IMR-90 (cell line): ENCODE measurements around the gene ADAMTS19. TPM values are rescaled to one million over a fixed set of nuclear protein-coding genes. Genes with fewer than 3 reads are reported as not detected.
A peak's percentile ranks its signal among the peaks of the same experiment; 100 is the strongest.

Experiments used
- ATAC-seq: fragments of 200-7000 bp; cut with Tn5 transposase; 2 replicates; pipeline ENCODE4 v1.9.1; 2020; ENCODE audit warnings: low read depth, mild to moderate bottlenecking, moderate library complexity
- BruUV-seq: library from RNA; stranded (reverse); fragments of 400-500 nt; replicated peaks from 2 replicates; lab custom pipeline; 2021; lab: Mats Ljungman, UMichigan
- CTCF ChIA-PET: fragments of 300-600 bp; formaldehyde crosslinking; extraction: SDS; loops from one replicate; lab custom pipeline; 2021; ENCODE audit warnings: antibody characterized with exemption; lab: Yijun Ruan, JAX
- POLR2A ChIA-PET: fragments of 300-600 bp; sonication (Branson Sonifier 250); formaldehyde crosslinking; loops from one replicate; lab custom pipeline; 2022; ENCODE audit warnings: antibody characterized with exemption; ENCODE audit not compliant: unreplicated experiment; lab: Charles Lee
- DNase-seq: peaks from one replicate; pipeline ENCODE4 v3.0.0; 2013
- H2AFZ ChIP-seq: replicated peaks from 2 replicates; pipeline ENCODE3; 2013; ENCODE audit warnings: low read length, mild to moderate bottlenecking; ENCODE audit not compliant: poor library complexity
- H2AK5ac ChIP-seq: 2 replicates; pipeline ENCODE4 v1.6.1; 2013; ENCODE audit warnings: low read depth, low read length, inconsistent platforms
- H2AK9ac ChIP-seq: replicated peaks from 2 replicates; pipeline ENCODE3; 2013; ENCODE audit warnings: mild to moderate bottlenecking, low read depth, low read length, moderate library complexity; ENCODE audit not compliant: poor library complexity
- H2BK120ac ChIP-seq: 2 replicates; pipeline ENCODE4 v1.6.1; 2013; ENCODE audit warnings: low read depth, low read length, inconsistent platforms
- H2BK15ac ChIP-seq: 3 replicates; pipeline ENCODE4 v1.6.1; 2013; ENCODE audit warnings: low read depth, low read length, inconsistent platforms
- H2BK20ac ChIP-seq: 2 replicates; pipeline ENCODE4 v1.6.1; 2013; ENCODE audit warnings: low read depth, mild to moderate bottlenecking, inconsistent platforms, low read length, moderate library complexity
- H2BK5ac ChIP-seq: 2 replicates; pipeline ENCODE4 v1.6.1; 2013; ENCODE audit warnings: mild to moderate bottlenecking, low read depth, low read length, inconsistent platforms; ENCODE audit not compliant: poor library complexity, severe bottlenecking
- H3K14ac ChIP-seq: replicated peaks from 2 replicates; pipeline ENCODE4 v1.6.1; 2013; ENCODE audit warnings: low read depth, low read length, inconsistent platforms
- H3K18ac ChIP-seq: 2 replicates; pipeline ENCODE4 v1.6.1; 2013; ENCODE audit warnings: low read depth, low read length, control low read depth
- H3K23ac ChIP-seq: 2 replicates; pipeline ENCODE4 v1.6.1; 2013; ENCODE audit warnings: low read depth, low read length, inconsistent platforms
- H3K27ac ChIP-seq: 2 replicates; pipeline ENCODE4 v1.5.1; 2013; ENCODE audit warnings: mild to moderate bottlenecking, control low read depth, low read length; ENCODE audit not compliant: insufficient read depth
- H3K27me3 ChIP-seq: 2 replicates; pipeline ENCODE4 v1.6.1; 2013; ENCODE audit warnings: low read length; ENCODE audit not compliant: control insufficient read depth, insufficient read depth
- H3K36me3 ChIP-seq: 2 replicates; pipeline ENCODE4 v1.6.1; 2013; ENCODE audit warnings: low read length, mixed read lengths; ENCODE audit not compliant: control insufficient read depth, insufficient read depth
- H3K4ac ChIP-seq: 2 replicates; pipeline ENCODE4 v1.6.1; 2013; ENCODE audit warnings: low read depth, low read length, inconsistent platforms
- H3K4me1 ChIP-seq: 2 replicates; pipeline ENCODE4 v1.6.1; 2013; ENCODE audit warnings: low read length, mixed read lengths; ENCODE audit not compliant: control insufficient read depth, insufficient read depth
- H3K4me2 ChIP-seq: 2 replicates; pipeline ENCODE4 v1.6.1; 2013; ENCODE audit warnings: low read depth, mild to moderate bottlenecking, control low read depth, low read length, moderate library complexity
- H3K4me3 ChIP-seq: 2 replicates; pipeline ENCODE4 v1.5.1; 2013; ENCODE audit warnings: low read depth, mild to moderate bottlenecking, control low read depth, low read length, moderate library complexity; ENCODE audit not compliant: insufficient read depth
- H3K56ac ChIP-seq: 2 replicates; pipeline ENCODE4 v1.6.1; 2013; ENCODE audit warnings: low read length, inconsistent platforms; ENCODE audit not compliant: insufficient read depth; ENCODE audit errors: extremely low read depth
- H3K79me1 ChIP-seq, 2 experiments: 2 replicates each; pipeline ENCODE4 v1.6.1; 2013; ENCODE audit warnings: low read length in 2 of 2, inconsistent platforms in 1 of 2, low read depth in 1 of 2
- H3K9ac ChIP-seq: 2 replicates; pipeline ENCODE4 v1.6.1; 2013; ENCODE audit warnings: low read depth, low read length, control low read depth
- H3K9me1 ChIP-seq: 2 replicates; pipeline ENCODE4 v1.6.1; 2013; ENCODE audit warnings: low read length, inconsistent platforms; ENCODE audit not compliant: insufficient read depth
- H3K9me3 ChIP-seq: 2 replicates; pipeline ENCODE4 v1.6.1; 2013; ENCODE audit warnings: low read length; ENCODE audit not compliant: control insufficient read depth, insufficient read depth
- H4K20me1 ChIP-seq: 2 replicates; pipeline ENCODE4 v1.6.1; 2013; ENCODE audit warnings: low read length, inconsistent platforms; ENCODE audit not compliant: insufficient read depth
- H4K5ac ChIP-seq: 2 replicates; pipeline ENCODE4 v1.6.1; 2013; ENCODE audit warnings: mild to moderate bottlenecking, low read depth, low read length, control low read depth
- H4K8ac ChIP-seq, 2 experiments: 2 replicates each; pipeline ENCODE4 v1.6.1; 2013; ENCODE audit warnings: low read depth in 2 of 2, low read length in 2 of 2, control low read depth in 1 of 2, inconsistent platforms in 1 of 2
- H4K91ac ChIP-seq: 2 replicates; pipeline ENCODE4 v1.6.1; 2013; ENCODE audit warnings: low read depth, low read length, inconsistent platforms; ENCODE audit not compliant: insufficient read depth
- BHLHE40 ChIP-seq: fragments of 150-350 bp; IDR thresholded peaks from 2 replicates; pipeline ENCODE4 v1.6.1; 2016; ENCODE audit warnings: mild to moderate bottlenecking, low read depth, low read length
- CEBPB ChIP-seq: IDR thresholded peaks from 2 replicates; pipeline ENCODE4 v1.6.1; 2012; ENCODE audit warnings: low read depth, low read length, improper control_type of control experiment
- FOS ChIP-seq: fragments of 150-350 bp; IDR thresholded peaks from 2 replicates; pipeline ENCODE4 v1.6.1; 2016; ENCODE audit warnings: low read depth, low read length
- MAFK ChIP-seq: IDR thresholded peaks from 2 replicates; pipeline ENCODE4 v1.6.1; 2012; ENCODE audit warnings: low read depth, low read length, improper control_type of control experiment
- MAZ ChIP-seq: IDR thresholded peaks from 2 replicates; pipeline ENCODE4 v1.6.1; 2012; ENCODE audit warnings: low read depth, mild to moderate bottlenecking, low read length, improper control_type of control experiment, moderate library complexity, borderline replicate concordance
- POLR2A ChIP-seq: IDR thresholded peaks from 2 replicates; pipeline ENCODE4 v1.6.1; 2012; ENCODE audit warnings: mild to moderate bottlenecking, low read depth, low read length
- RFX5 ChIP-seq: IDR thresholded peaks from 2 replicates; pipeline ENCODE4 v1.8.0; 2012; ENCODE audit warnings: low read depth, mild to moderate bottlenecking, low read length, moderate library complexity
- WGBS, 2 experiments: methylation state at CpG; one replicate each; pipeline versions ENCODE4 v1.1.5 to v1.1.7; 2013; ENCODE audit warnings: missing lambda C conversion rate in 2 of 2; ENCODE audit not compliant: insufficient read length in 1 of 2; ENCODE audit errors: extremely low coverage in 2 of 2; 5-methylcytosine and 5-hydroxymethylcytosine counted together
- dilution Hi-C: fragments of 300-500 bp; cut with HindIII; formaldehyde crosslinking; loops from one replicate; pipeline ENCODE4 v1.14.3; 2018; ENCODE audit warnings: low sequenced_read_pairs; ENCODE audit not compliant: unreplicated experiment
- in situ Hi-C: fragments of 300-500 bp; cut with MboI; formaldehyde crosslinking; loops from 3 replicates; pipeline ENCODE4 v1.14.3; 2019; ENCODE audit warnings: low sequenced_read_pairs, inconsistent platforms, mixed read lengths
- intact Hi-C: fragments of 100-400 bp; cut with micrococcal nuclease; formaldehyde crosslinking; loops from 2 replicates; pipeline ENCODE4 v1.10.0; 2022
- polyA plus RNA-seq, 3 experiments: library from polyadenylated mRNA; depleted of rRNA; stranded (reverse); fragments of >200 nt; gene quantifications; 2 replicates each; pipeline ENCODE4 v1.2.3, GENCODE V29; 2012; ENCODE audit warnings: low replicate concordance in 1 of 3
- total RNA-seq: library from RNA; depleted of rRNA; stranded (reverse); fragments of >200 nt; gene quantifications from 2 replicates; pipeline ENCODE4 v1.2.3, GENCODE V29; 2012
- TF ChIP-seq, protein P1 (sequence below): fragments of 150-350 bp; IDR thresholded peaks from 2 replicates; pipeline ENCODE4 v1.6.1; 2016; ENCODE audit warnings: low read depth, mild to moderate bottlenecking, low read length, moderate library complexity, borderline replicate concordance

Gene ADAMTS19
- total and polyA plus RNA-seq, 2 of the 4 experiments (the other 2 are of a cell fraction): under 0.01 to 0.17 TPM

DNA sequence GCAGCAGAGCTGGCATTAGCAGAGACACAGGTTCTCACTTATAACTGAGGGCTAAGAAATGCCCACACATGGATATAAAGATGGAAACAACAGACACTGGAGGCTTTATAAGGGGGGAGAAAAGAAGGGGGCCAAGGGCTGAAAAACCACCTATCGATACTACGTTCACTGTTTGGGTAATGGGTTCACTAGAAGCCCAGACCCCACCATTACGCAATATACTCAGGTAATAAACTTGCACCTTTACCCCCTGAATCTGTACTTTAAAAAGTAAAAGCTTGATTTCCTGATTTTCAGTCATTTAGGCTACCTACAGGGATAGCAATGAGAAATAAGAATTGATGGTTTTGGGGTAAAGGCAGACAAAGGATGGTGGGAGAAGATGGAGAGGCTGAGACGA, 285.9 kb downstream of the ADAMTS19 start:
- H3K4ac ChIP-seq: no peak overlapping the region
- H3K18ac ChIP-seq: no peak overlapping the region
- no peak overlapping the region for H4K8ac ChIP-seq
- no peaks in the 10 kb centered on the region for H3K9me1 ChIP-seq
- H3K56ac ChIP-seq: no peak overlapping the region
- no peak for DNase-seq
- BruUV-seq: no TSS peak
- H3K9ac ChIP-seq: no peak overlapping the region
- no peak overlapping the region for H2BK5ac ChIP-seq
- H3K4me3 ChIP-seq: no peak overlapping the region
- no peak overlapping the region for H2AK9ac ChIP-seq
- no peak overlapping the region for H4K91ac ChIP-seq
- no peaks in the 10 kb centered on the region for H3K36me3 ChIP-seq
- H3K79me1 ChIP-seq: no peaks in the 10 kb centered on the region
- dilution Hi-C loops (no loop called here), intact Hi-C loops (no loop called here), in situ Hi-C loops (no loop called here)
- H3K4me1 ChIP-seq: no peaks in the 10 kb centered on the region
- TF ChIP-seq FOS: no peak
- TF ChIP-seq, protein P1, sequence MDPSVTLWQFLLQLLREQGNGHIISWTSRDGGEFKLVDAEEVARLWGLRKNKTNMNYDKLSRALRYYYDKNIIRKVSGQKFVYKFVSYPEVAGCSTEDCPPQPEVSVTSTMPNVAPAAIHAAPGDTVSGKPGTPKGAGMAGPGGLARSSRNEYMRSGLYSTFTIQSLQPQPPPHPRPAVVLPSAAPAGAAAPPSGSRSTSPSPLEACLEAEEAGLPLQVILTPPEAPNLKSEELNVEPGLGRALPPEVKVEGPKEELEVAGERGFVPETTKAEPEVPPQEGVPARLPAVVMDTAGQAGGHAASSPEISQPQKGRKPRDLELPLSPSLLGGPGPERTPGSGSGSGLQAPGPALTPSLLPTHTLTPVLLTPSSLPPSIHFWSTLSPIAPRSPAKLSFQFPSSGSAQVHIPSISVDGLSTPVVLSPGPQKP: no peak
- peak; percentile 62 for TF ChIP-seq CEBPB
- no peak for TF ChIP-seq POLR2A
- no peak for TF ChIP-seq MAZ
- no peak for TF ChIP-seq RFX5
- no peak for TF ChIP-seq MAFK
- no peak for TF ChIP-seq BHLHE40
- no peak for ATAC-seq
- H4K5ac ChIP-seq: no peak overlapping the region
- H2BK20ac ChIP-seq: no peak overlapping the region
- H2AK5ac ChIP-seq: no peak overlapping the region
- H3K23ac ChIP-seq: no peak overlapping the region
- POLR2A ChIA-PET: no interaction called here
- H4K20me1 ChIP-seq: no peaks in the 10 kb centered on the region
- CTCF ChIA-PET: no interaction called here
- H2AFZ ChIP-seq: no peak overlapping the region
- no peaks in the 10 kb centered on the region for H3K9me3 ChIP-seq
- H2BK15ac ChIP-seq: no peak overlapping the region
- no peak overlapping the region for H3K14ac ChIP-seq
- H3K27me3 ChIP-seq: no peaks in the 10 kb centered on the region
- H3K27ac ChIP-seq: no peak overlapping the region
- WGBS, 2 experiments: 100% methylated on average over 1 of the region's 4 CpGs; no CpG with 5 or more reads in 1 of the 2 experiments
- no peak overlapping the region for H2BK120ac ChIP-seq
- no peak overlapping the region for H3K4me2 ChIP-seq
